ENCODE results near the gene STAP1. TPM values are rescaled to one million over a fixed set of nuclear protein-coding genes. Genes with fewer than 3 reads are reported as not detected.

STAP1 gene
- total RNA-seq, 1 experiment from 2014 or later: not detected

DNA sequence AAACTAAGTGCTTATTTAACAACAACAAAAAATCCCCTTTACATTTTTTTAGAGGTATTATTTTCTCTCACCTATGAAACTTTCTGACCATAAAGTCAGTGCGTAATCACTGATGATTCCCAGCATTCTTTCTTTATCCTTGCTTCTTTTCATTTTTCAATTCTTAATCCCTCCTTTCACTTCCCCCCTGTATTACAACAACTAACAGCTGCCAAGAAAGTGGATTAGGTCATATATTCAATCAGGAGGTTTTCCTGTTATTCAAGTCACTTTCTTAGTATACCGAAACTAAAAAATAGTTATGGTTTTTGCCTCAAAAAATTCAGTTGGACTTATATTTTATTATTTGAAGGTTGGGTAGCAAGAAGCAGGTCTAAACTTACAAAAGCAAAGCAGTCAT, 2.1 kb upstream of the STAP1 start:
- H3K4me2 ChIP-seq (ENCODE audit: insufficient read depth, insufficient read length, low read length): no peak overlapping the region
- H3K27ac ChIP-seq (ENCODE audit: insufficient read length, low read depth, low read length): no peak overlapping the region
- H3T11ph ChIP-seq (ENCODE audit: low read length): no peak overlapping the region
- H3K27me3 Mint-ChIP-seq (ENCODE audit: low read depth): no peaks in the 10 kb centered on the region
- H3K4ac ChIP-seq (ENCODE audit: low read depth, low read length): no peak overlapping the region
- no peak overlapping the region for H4K5ac ChIP-seq (ENCODE audit: insufficient read length, low read depth, low read length)
- H2BK5ac ChIP-seq (ENCODE audit: insufficient read length, low read length): no peak overlapping the region
- TF ChIP-seq, protein P1, sequence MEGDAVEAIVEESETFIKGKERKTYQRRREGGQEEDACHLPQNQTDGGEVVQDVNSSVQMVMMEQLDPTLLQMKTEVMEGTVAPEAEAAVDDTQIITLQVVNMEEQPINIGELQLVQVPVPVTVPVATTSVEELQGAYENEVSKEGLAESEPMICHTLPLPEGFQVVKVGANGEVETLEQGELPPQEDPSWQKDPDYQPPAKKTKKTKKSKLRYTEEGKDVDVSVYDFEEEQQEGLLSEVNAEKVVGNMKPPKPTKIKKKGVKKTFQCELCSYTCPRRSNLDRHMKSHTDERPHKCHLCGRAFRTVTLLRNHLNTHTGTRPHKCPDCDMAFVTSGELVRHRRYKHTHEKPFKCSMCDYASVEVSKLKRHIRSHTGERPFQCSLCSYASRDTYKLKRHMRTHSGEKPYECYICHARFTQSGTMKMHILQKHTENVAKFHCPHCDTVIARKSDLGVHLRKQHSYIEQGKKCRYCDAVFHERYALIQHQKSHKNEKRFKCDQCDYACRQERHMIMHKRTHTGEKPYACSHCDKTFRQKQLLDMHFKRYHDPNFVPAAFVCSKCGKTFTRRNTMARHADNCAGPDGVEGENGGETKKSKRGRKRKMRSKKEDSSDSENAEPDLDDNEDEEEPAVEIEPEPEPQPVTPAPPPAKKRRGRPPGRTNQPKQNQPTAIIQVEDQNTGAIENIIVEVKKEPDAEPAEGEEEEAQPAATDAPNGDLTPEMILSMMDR (conservative IDR thresholded peaks at IDR 0.05): no peak
- H3K9me3 ChIP-seq (ENCODE audit: control insufficient read depth, low read depth, low read length): no peaks in the 10 kb centered on the region
- H4K91ac ChIP-seq (ENCODE audit: insufficient read length, low read depth, low read length): no peak overlapping the region
- no peaks in the 10 kb centered on the region for H4K20me1 ChIP-seq (ENCODE audit: control insufficient read depth, insufficient read depth, insufficient read length)
- no peak overlapping the region for H3K9ac ChIP-seq (ENCODE audit: extremely low read depth, insufficient read length, low read length)
- no peak overlapping the region for H2BK12ac ChIP-seq (ENCODE audit: insufficient read length, low read depth, low read length)
- no CpG with 5 or more reads among the region's 2 CpGs for WGBS (ENCODE audit: extremely low coverage, insufficient read length, low lambda C conversion rate)
- H4K8ac ChIP-seq (replicated peaks; ENCODE audit: insufficient read length, low read depth, low read length): no peak overlapping the region
- H3K56ac ChIP-seq (ENCODE audit: insufficient read length, low read depth, low read length): no peak overlapping the region
- no peak overlapping the region for H2BK120ac ChIP-seq (ENCODE audit: low read depth, low read length, poor library complexity, severe bottlenecking)
- H3K4me1 ChIP-seq (ENCODE audit: insufficient read depth, low read length): no peaks in the 10 kb centered on the region
- no peak overlapping the region for H3K27ac Mint-ChIP-seq
- no peak for DNase-seq
- no peaks in the 10 kb centered on the region for H3K36me3 Mint-ChIP-seq (ENCODE audit: insufficient read depth in 1 of 3, low read depth in 3 of 3)
- H3K18ac ChIP-seq (ENCODE audit: insufficient read length, low read depth, low read length): no peak overlapping the region
- no peaks in the 10 kb centered on the region for H3K79me1 ChIP-seq (ENCODE audit: insufficient read depth, low read depth, low read length, poor library complexity, severe bottlenecking)
- H2AK5ac ChIP-seq (ENCODE audit: insufficient read length, low read length): no peak overlapping the region
- H3K9me3 Mint-ChIP-seq: no peaks in the 10 kb centered on the region
- no peaks in the 10 kb centered on the region for H3K79me2 ChIP-seq (ENCODE audit: insufficient read depth, low read length)
- H3K4me1 Mint-ChIP-seq: peaks cover 5% of the 10 kb centered on the region in 2 experiments
- H3K27me3 ChIP-seq (ENCODE audit: insufficient read depth, low read length): no peaks in the 10 kb centered on the region
- H2BK15ac ChIP-seq (ENCODE audit: low read depth, low read length): no peak overlapping the region
- no peak overlapping the region for H2BK20ac ChIP-seq (ENCODE audit: low read depth, low read length, poor library complexity, severe bottlenecking)
- H3K23me2 ChIP-seq (ENCODE audit: insufficient read length, low read depth, low read length, poor library complexity, severe bottlenecking): no peaks in the 10 kb centered on the region
- no peak overlapping the region for H3K4me3 Mint-ChIP-seq
- no peak overlapping the region for H3K23ac ChIP-seq (ENCODE audit: insufficient read length, low read depth, low read length)
- no peak overlapping the region for H3K14ac ChIP-seq (ENCODE audit: insufficient read depth, low read length)
- no peak overlapping the region for H2AFZ ChIP-seq (ENCODE audit: low read length)
